Breast epithelium (tissue), 3 donors: ENCODE measurements around the gene SH2D2A.

ENCODE experiments used
- POLR2A ChIP-seq: fragments of 450-650 bp; IDR thresholded peaks from one replicate; pipeline ENCODE4 v1.6.1; 2016; ENCODE audit warnings: antibody characterized with exemption, mild to moderate bottlenecking, moderate library complexity
- POLR2AphosphoS5 ChIP-seq, 3 donors: sonication (generic); formaldehyde crosslinking; IDR thresholded peaks; one replicate each; pipeline ENCODE4 v1.6.1; 2017; ENCODE audit warnings: antibody characterized with exemption in 3 of 3
- TF ChIP-seq, protein P1 (sequence below), 3 donors: fragments of 450-650 bp; IDR thresholded peaks; one replicate each; pipeline ENCODE4 v1.5.1; 2016 to 2017; ENCODE audit warnings: antibody characterized with exemption in 3 of 3, mild to moderate bottlenecking in 3 of 3, moderate library complexity in 3 of 3

DNA sequence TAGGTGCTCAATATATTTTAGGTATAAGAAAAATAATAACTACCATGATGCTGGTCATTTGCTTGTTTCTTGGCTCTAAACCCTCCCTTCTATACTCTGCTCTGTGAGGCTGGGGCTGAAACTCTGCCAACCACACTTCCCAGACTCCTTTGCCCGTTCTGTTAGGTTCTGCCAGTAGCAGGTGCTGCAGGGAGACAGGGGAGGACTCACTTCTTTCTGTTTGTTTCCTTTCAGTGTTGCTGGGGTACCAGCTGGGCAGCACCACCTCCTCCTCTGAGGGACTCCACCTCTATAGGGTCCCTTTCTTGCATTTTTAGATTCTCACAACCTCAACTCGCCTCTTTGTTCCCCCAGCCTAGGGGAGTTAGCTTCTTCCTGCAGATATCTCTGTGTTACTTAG, 17.0 kb upstream of the SH2D2A start:
- TF ChIP-seq, protein P1, sequence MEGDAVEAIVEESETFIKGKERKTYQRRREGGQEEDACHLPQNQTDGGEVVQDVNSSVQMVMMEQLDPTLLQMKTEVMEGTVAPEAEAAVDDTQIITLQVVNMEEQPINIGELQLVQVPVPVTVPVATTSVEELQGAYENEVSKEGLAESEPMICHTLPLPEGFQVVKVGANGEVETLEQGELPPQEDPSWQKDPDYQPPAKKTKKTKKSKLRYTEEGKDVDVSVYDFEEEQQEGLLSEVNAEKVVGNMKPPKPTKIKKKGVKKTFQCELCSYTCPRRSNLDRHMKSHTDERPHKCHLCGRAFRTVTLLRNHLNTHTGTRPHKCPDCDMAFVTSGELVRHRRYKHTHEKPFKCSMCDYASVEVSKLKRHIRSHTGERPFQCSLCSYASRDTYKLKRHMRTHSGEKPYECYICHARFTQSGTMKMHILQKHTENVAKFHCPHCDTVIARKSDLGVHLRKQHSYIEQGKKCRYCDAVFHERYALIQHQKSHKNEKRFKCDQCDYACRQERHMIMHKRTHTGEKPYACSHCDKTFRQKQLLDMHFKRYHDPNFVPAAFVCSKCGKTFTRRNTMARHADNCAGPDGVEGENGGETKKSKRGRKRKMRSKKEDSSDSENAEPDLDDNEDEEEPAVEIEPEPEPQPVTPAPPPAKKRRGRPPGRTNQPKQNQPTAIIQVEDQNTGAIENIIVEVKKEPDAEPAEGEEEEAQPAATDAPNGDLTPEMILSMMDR (IDR thresholded peaks at IDR 0.05): no peak
- no peak for TF ChIP-seq POLR2A
- no peak for TF ChIP-seq POLR2AphosphoS5 (IDR thresholded peaks at IDR 0.05)
